GM19452 (cell line): Measurements from ENCODE around the gene ADAMTS9.

Source experiments
- ATAC-seq: cut with Tn5 transposase; IDR thresholded peaks from one replicate; pipeline ENCODE4 v1.9.1; 2021; ENCODE audit not compliant: unreplicated experiment

The ADAMTS9 gene, protein sequence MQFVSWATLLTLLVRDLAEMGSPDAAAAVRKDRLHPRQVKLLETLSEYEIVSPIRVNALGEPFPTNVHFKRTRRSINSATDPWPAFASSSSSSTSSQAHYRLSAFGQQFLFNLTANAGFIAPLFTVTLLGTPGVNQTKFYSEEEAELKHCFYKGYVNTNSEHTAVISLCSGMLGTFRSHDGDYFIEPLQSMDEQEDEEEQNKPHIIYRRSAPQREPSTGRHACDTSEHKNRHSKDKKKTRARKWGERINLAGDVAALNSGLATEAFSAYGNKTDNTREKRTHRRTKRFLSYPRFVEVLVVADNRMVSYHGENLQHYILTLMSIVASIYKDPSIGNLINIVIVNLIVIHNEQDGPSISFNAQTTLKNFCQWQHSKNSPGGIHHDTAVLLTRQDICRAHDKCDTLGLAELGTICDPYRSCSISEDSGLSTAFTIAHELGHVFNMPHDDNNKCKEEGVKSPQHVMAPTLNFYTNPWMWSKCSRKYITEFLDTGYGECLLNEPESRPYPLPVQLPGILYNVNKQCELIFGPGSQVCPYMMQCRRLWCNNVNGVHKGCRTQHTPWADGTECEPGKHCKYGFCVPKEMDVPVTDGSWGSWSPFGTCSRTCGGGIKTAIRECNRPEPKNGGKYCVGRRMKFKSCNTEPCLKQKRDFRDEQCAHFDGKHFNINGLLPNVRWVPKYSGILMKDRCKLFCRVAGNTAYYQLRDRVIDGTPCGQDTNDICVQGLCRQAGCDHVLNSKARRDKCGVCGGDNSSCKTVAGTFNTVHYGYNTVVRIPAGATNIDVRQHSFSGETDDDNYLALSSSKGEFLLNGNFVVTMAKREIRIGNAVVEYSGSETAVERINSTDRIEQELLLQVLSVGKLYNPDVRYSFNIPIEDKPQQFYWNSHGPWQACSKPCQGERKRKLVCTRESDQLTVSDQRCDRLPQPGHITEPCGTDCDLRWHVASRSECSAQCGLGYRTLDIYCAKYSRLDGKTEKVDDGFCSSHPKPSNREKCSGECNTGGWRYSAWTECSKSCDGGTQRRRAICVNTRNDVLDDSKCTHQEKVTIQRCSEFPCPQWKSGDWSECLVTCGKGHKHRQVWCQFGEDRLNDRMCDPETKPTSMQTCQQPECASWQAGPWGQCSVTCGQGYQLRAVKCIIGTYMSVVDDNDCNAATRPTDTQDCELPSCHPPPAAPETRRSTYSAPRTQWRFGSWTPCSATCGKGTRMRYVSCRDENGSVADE (N-terminal part only)

DNA sequence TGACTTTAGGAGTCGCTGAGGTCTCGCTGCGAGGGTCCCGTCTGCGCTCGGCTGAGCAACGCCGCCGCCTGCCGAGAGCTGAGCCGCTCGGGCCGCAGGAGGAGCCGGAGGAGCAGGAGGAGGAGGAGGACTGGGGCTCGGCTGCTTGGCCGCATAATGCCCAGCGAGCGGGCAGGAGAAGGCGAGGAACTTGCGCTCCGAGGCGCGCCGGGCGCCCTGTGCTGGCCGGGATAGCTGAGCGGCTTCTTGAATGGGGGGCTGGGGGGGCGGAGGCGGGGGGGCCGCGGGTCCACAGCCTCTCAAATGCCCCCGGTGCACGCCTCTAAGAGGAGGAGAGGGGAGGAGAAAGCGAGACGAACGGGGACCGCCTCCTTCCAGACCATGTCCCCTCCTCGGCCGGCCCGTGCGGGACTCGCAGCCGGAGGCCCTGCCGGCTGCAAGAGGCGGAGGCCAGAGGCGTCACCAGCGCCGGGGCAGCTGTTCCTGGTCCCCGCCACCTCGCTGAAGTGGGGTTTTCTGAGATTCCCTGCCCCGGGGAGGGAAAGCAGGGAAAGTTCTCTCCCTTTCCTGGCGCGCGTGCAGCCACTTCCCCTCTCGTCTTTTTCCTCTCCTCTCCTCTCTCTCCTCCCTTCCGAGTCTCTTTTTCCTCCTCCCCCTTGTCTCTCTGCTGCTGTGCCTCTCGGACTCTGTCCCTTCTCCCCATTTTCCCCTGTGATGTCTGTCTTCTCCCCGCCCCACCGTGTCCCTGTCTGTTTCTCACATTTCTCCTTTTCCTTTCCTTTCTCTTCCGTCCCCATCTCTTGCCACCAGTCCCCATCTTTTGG lies at the start of gene ADAMTS9:
Gene ADAMTS9, minus strand, starts transcription at position 220 of the 824 bp plus-strand sequence. CDS start 343 bp downstream, outside the sequence.
- ATAC-seq: no peak

DNA sequence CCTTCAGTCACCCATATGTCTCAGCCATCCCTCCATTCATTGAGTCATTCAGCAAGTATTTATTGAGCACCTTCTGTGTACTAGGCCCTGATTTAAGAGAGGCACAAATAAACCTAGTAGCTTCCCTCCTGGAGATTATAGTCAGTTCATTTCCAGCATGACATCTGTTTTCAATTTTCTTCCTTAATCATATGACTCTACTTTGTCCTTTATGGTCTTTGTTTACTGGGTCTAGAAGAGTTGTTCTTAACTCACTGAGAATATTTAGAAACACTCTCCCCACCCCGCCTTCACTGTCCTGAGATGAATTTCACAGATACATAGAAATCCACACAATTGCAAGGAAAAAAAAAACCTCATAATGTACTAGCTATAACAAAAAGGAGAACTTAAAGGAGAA lies 44.8 kb upstream of the ADAMTS9 start:
- ATAC-seq: no peak

DNA sequence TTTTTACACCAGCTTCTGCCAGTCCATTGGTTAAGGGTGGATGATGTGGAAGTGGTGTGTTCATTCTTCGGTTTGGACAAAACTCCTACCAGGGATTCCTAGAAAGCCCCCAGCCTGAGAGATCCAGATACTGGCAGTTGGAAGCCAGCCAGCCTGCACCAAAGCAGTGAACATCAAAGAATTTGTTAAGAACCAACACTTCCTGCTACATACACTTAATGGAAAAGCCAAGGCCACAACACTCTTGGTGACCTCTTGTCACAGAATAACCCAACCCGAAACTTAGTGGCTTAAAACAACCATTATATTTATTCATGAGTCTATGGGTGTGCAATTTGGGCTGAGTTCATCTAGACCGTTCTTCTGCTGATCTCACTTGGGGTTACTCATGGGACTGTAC lies 42.9 kb upstream of the ADAMTS9 start:
- no peak for ATAC-seq

DNA sequence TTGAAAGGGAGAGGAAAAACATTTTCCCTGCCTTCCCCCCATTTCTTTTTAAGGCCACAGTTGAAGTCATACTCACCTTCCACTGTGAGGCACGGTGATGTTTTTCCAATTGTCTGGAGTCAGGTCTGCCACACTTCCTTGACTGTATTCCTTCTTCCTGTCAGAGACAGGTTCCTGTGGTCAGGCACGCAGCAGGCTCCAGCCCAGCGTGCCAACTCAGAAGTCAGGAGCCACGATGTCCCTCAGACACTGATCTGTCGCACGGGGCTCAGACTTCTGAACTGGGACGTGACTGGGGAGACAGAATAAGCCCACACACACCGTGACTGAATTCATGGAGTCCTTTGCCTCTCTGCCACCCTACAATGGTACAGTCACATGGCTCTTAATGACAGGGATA lies 41.2 kb upstream of the ADAMTS9 start:
- no peak for ATAC-seq

DNA sequence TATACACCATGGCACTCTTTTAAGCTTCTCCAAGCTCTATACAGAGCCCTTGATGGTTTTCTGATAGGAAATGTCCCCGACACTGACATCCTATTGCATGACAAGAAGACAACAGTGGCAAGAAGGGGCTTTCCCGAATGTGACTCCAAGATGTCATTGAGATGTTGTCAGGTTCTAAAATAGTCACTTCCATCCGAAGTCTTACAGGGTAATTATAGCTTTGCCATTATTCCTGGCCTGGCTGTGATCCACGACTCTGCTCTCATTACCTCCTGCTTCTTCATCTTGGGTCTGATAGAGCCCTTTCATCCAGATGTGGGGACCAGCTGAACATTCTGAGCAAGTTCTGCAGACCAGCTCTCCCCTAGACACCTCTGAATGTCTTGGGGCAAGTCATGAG lies 40.6 kb upstream of the ADAMTS9 start:
- no peak for ATAC-seq

DNA sequence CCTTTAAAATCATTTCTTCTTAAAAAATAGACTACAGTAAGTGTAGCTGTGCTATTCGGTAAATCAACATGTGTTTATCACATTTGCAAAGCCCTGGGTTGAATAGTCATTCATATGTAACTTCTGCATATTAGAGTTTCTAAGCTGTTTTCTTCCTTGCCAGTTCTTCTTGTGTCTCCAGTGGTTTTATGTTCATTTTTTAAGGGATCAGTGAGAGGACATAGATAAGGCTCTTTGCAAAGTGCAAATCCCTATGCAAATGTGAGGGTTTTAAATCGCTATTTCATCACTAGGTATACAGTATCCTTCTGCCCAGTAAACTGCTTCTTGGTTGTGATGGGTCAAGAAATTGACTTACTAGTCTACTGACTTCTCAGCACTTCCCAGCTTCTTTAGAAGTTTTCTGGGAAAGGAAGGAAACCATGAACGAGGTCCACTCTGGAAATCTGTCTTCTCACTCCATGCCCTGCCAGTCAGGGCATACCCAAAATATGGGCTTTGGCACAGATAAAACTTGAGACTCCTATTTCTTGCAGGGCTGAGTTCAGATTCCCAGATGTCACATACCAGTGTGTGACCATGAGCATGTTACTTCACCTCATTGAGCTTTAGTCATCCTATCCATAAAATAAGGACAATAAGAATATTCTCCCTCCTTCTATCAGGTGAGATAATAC lies 38.8 kb upstream of the ADAMTS9 start:
- no peak for ATAC-seq

DNA sequence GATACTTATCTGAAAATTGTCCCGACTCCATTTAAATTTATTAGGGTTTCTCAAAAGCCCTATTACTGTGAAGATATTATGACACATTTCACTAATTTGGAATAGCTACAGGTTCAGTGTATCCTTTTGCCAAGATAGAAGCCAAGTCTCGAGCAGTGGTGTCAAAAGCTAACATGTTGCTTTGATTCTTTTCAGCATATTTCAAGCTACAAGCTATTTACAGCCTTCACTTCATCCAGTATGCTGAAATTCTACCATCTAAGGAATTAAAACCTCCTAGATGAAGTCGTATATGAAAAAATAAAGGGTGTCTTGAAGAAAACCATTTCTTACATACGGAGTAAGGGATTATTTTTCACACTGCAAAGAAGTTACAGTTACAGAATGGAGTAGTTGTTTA lies 31.2 kb upstream of the ADAMTS9 start:
- ATAC-seq: no peak

DNA sequence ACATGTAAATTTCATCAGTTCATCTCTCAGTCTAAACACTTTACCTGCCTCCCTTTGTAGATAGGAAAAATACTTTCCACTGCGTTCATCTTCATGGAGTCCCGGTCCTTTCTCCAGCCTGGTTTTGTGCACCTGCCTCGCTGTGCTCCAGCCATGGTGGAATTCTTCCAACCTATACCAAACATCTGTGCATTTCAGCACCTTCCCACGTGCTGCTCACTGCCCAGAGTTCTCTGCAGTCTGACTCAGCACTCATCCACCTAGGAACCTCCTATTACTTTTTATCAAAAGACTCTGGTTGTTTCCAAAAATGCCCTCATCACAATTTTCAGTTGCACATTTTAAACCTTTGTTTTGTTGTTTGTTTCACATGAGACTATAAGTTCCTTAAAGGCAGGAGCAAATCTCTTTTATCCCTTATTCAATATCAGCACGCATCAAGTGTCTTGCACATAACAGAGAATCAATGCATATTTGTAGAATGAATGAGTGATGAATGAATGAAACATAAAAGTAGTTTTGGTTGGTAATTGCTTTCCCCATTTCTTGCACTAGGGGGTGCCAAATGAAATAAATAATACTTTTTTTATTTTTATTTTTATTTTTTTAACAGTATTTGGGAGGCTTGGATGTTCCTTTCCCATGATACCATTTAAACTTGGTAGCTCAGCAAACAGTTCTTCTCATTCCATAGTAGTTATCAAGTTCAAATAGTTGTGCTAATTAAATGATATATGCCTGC lies 30.2 kb upstream of the ADAMTS9 start:
- ATAC-seq: no peak

DNA sequence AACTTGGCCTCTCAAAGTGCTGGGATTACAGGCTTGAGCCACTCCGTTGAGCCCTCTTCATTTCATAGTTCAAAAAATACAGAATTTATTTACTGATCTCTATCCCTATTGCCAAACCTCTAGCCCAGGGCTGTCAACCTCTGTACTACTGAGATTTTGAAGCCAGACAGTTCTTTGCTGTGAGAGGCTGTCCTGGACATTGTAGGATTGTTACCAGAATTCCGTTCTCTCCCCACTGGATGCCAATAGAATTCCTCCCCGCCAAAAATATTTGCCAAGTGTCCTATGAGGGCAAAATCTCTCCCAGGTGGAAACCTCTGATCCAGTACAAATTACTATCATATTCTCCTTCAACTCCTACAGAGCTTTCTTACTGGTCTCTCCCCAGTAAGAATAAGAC lies 29.6 kb upstream of the ADAMTS9 start:
- ATAC-seq: no peak

DNA sequence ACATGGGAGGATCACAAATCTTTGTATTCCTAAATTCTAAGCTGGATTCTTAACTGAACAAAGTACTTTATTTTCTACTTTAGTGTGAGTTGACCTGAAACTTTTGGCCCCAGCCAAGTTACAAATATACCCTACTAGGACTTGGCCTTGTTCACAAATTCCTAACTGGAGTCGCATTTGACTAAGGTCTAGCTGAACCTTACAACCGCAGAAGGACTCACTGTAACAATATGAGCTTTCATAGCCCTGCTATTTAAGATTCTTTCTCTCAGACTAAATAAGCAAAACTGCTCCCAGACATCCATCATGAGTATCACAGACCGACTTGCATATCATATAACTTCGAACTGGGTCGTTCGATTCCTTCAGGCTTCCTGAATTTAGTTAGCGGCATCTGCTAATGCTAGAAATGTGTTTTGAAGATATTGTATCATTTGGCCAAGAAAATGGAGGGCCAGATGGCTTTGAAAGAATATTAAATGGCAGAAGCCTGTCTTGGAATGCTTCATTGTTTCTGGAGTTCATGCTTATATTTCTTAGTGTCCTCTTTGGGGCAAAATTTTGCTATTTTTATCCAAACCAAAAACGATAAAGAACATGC lies 28.4 kb upstream of the ADAMTS9 start:
- ATAC-seq: no peak

DNA sequence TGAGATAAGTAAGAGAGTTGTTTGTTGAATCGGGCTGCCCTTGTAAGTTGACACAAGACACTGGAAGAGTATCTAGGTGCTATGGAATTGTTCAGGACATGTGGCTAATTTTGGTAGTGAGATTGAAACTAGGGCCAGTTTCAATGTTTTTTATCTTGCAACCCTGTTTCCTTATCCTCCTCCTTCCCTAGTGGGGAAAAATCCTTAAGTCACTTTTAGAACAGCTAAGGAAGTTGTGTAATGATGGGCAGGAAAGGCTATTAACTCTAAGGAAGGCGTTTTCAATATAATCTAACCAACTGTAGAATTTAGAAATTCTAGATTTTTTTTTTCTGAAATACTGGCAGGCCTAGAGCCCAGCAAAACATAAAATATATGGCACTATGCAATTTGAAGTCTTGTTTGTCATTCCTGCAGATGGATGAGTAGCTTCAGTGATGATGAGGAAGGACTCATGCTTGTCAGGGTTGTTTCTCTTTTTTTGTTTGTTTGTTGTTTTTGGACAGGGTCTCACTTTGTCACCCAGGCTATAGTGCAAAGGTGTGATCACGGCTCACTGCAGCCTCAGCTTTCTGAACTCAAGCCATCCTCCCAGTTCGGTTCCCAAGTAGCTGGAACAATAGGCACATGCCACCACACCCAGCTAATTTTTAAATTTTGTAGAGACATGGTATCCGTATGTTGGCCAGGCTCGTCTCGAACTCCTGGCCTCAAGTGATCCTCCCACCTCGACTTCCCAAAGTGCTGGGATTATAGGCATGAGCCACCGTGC lies 27.6 kb upstream of the ADAMTS9 start:
- ATAC-seq: no peak

DNA sequence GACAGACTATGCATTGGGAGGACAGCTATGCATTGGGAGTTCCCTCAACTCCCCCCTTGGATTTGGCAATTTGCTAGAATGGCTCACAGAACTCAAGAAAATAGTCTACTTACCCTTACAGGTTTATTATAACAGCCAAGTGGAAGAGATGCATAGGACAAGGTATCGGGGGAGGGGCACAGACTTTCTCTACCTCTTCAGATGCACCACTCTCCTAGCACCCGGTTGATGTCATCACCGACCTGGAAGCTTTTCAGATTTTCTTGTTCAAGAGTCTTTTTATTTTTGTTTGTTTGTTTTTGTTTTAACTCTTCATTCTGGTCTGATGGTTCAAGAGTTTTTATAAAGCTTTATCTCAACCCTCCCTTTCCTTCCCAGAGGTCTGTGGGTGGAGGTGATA lies 20.7 kb upstream of the ADAMTS9 start:
- ATAC-seq: no peak

DNA sequence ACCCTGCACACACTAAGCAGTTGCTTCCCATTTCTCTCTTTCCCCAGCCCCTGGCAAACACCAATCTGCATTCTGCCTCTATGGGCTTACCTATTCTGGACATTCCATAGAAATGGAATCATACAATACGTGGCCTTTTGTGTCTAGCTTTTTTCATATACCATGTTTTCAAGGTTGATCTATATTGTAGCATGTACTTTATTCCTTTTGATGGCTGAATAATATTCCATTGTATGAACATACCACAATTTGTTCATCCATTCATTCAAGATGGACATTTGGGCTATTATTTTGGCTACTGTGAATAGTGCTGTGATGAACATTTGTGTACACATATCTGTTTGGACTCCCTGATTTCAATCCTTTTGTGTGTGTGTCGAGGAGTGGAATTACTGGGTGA lies 18.1 kb upstream of the ADAMTS9 start:
- ATAC-seq: no peak

DNA sequence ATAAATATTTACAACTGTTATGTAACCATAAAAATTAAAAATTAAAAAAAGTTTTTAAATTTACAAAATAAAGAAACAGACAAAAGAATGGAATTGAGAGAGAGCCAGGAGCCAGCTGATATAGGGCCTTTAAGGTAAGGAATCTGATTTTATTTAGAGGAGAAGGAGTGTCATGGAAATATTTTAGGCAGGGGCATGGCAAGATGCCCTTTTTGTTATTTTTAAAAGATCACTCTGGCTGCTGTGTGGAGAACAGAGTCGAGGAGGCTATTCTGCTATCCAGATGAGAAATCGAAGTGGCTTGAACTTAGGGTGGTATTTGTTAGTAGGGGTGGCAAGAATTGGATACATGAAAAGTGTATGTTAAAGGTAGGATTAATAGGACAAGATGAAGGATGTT lies 9.1 kb upstream of the ADAMTS9 start:
- ATAC-seq: no peak

DNA sequence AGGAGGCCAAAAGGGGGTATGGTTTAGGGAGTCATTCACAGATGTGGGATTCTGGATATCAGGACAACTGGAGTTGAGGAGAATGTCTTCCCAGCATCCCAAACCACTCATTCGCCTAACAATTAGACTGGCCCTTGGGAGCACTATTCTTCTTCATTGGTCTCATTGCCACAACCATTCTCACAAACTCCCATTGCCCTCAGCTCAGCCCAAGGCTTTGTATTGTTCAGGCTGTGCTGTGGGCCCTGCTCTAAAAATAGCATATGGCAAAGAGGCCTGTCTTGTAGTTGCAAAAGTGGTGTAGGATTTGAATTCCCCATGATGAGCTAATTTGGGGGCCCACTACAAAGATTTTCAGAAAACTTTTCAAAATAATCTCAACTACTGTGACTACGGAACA lies 6.3 kb upstream of the ADAMTS9 start:
- no peak for ATAC-seq

DNA sequence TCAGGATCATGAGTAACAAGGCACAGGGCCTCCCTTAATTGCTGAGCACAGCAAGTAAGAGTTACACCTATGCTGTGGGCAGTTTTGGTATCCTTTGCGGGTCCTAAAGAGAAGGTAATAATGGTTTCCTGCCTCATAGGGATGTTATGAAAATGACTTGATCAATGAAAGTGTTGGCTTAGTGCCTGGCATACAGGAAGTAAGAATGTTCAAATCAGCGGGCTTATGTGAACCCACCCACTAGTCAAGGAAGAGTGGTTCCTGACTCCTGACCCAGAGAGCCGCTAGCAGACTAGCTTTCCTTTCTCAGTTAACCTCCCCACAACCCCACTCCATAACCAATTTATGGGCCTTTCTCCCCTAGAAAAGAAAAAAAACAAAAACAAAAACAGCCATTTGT lies 5.2 kb upstream of the ADAMTS9 start:
- no peak for ATAC-seq

DNA sequence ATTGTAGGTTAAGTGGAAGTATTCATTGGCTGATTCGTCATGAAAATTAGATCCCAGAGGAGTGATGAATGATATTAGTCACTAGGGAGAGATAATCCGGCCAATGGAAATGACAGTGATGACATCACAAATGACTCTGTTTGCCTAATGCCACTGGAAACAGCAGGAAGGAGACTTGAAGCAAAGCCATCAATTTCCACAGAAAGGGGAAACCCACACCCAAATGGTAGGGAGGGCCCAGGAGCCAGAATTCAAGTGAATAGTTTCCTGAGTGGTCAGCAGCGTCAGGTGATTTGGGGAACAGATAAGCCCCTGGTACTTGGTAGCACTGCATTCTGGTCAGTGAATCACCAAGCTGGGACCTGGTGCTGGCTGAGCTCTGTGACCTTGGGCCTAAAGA lies 3.3 kb upstream of the ADAMTS9 start:
- no peak for ATAC-seq

DNA sequence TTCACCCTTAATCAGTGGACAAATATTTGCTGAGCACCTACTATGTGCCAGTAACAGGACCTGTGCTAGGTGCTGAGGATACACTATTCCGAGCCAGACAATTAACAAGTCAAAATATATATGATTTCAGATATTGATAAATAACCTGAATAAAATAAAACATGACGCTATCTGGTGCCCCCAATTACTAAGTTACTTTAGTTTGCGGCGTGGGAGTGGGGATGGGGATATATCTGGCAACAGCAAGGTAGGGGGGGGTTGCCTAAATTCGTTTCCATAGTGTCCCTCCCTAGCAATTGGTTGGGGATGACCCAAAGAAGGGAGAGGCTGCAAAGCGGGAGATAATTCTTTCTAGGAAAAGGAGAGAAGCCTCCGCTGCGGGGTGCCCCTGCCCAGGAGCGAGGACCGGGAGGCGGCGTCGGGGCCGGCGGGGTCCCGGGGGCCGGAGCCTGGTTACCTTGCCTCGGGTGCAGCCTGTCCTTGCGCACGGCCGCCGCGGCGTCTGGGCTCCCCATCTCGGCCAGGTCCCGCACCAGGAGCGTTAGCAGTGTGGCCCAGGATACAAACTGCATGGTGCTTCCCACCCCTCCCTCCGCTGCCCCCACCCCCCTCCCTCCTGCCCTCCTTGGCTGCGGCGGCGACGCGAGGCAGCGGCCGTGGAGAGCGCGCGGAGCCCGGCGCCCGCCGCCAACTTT lies 567 bp downstream of the ADAMTS9 start:
- no peak for ATAC-seq
